Keratinocyte (primary cell): Measurements from ENCODE around the gene VSIR. TPM values are rescaled to one million over a fixed set of nuclear protein-coding genes. Genes with fewer than 3 reads are reported as not detected.

Experiments
- DNase-seq: peaks from one replicate; pipeline ENCODE4 v3.0.0-alpha.2; 2011; ENCODE audit warnings: low read depth, missing footprints, low spot score
- FAIRE-seq: peaks from 2 replicates; lab custom pipeline; 2011; peaks lifted over from hg19 to GRCh38; lab: Jason Lieb, UNC
- H2AFZ ChIP-seq: 2 replicates; pipeline ENCODE4 v1.6.0; 2012; ENCODE audit warnings: low read length, control low read depth, inconsistent platforms; ENCODE audit not compliant: control insufficient read depth
- H3K27ac ChIP-seq: 2 replicates; pipeline ENCODE4 v1.5.1; 2011; ENCODE audit warnings: low read length; ENCODE audit not compliant: control insufficient read depth, insufficient read depth
- H3K27me3 ChIP-seq: 3 replicates; pipeline ENCODE4 v1.6.0; 2011; ENCODE audit warnings: low read length; ENCODE audit not compliant: control insufficient read depth, insufficient read depth; ENCODE audit errors: extremely low read depth
- H3K36me3 ChIP-seq, 2 experiments: 2 replicates in 1 of 2; 3 replicates in 1 of 2; pipeline ENCODE4 v1.5.1; 2011; ENCODE audit warnings: low read length in 2 of 2, mild to moderate bottlenecking in 1 of 2; ENCODE audit not compliant: control insufficient read depth in 2 of 2, insufficient read depth in 2 of 2; ENCODE audit errors: extremely low read depth in 1 of 2
- H3K4me1 ChIP-seq: 3 replicates; pipeline ENCODE4 v1.5.1; 2011; ENCODE audit warnings: low read length; ENCODE audit not compliant: control insufficient read depth, insufficient read depth; ENCODE audit errors: extremely low read depth
- H3K4me2 ChIP-seq: 3 replicates; pipeline ENCODE4 v1.6.0; 2011; ENCODE audit warnings: low read depth, low read length; ENCODE audit not compliant: control insufficient read depth, insufficient read depth; ENCODE audit errors: extremely low read depth
- H3K4me3 ChIP-seq, 3 experiments: fragments of 200-600 bp in 1 of 3; sonication (generic) in 1 of 3; 2 replicates in 2 of 3; 3 replicates in 1 of 3; pipeline ENCODE4 v1.5.1; 2011 to 2016; ENCODE audit warnings: low read length in 3 of 3, mild to moderate bottlenecking in 3 of 3, control low read depth in 2 of 3, inconsistent platforms in 1 of 3, low read depth in 1 of 3, mixed read lengths in 1 of 3, mixed run types in 1 of 3, moderate library complexity in 1 of 3; ENCODE audit not compliant: control insufficient read depth in 2 of 3, insufficient read depth in 2 of 3; ENCODE audit errors: extremely low read depth in 1 of 3
- H3K79me2 ChIP-seq: 2 replicates; pipeline ENCODE4 v1.6.0; 2012; ENCODE audit warnings: low read length; ENCODE audit not compliant: control insufficient read depth, insufficient read depth
- H3K9ac ChIP-seq: 3 replicates; pipeline ENCODE4 v1.6.0; 2011; ENCODE audit warnings: low read length; ENCODE audit not compliant: control insufficient read depth, insufficient read depth; ENCODE audit errors: extremely low read depth
- H3K9me1 ChIP-seq: 3 replicates; pipeline ENCODE4 v1.6.0; 2011; ENCODE audit warnings: low read length; ENCODE audit not compliant: control insufficient read depth, insufficient read depth; ENCODE audit errors: extremely low read depth
- H3K9me3 ChIP-seq: 2 replicates; pipeline ENCODE4 v1.5.1; 2012; ENCODE audit warnings: low read depth, low read length; ENCODE audit not compliant: control insufficient read depth
- H4K20me1 ChIP-seq: 3 replicates; pipeline ENCODE4 v1.6.0; 2011; ENCODE audit warnings: low read length; ENCODE audit not compliant: control insufficient read depth, insufficient read depth; ENCODE audit errors: extremely low read depth
- EZH2 ChIP-seq: IDR thresholded peaks from one replicate; pipeline ENCODE4 v1.6.1; 2012; ENCODE audit warnings: inconsistent platforms, mild to moderate bottlenecking, low read length, moderate library complexity
- dilution Hi-C: fragments of 300-500 bp; cut with MboI; formaldehyde crosslinking; loops from one replicate; pipeline ENCODE4 v1.7.0; 2020; ENCODE audit warnings: low sequenced_read_pairs; ENCODE audit not compliant: extremely low pct_ligation_motif_present
- polyA plus RNA-seq, 5 experiments: library from polyadenylated mRNA; depleted of rRNA in 3 of 5; stranded (reverse) in 3 of 5; stranded (forward) in 1 of 5; unstranded in 1 of 5; fragments of >200 nt; gene quantifications; 1 replicate in 1 of 5; 2 replicates in 3 of 5; 3 replicates in 1 of 5; pipeline versions ENCODE4 v1.2.1 to v1.2.3, GENCODE V29; 2011 to 2012; ENCODE audit warnings: missing spikeins in 2 of 5, low read depth in 1 of 5, low replicate concordance in 1 of 5
- TF ChIP-seq, protein P1 (sequence below), 3 experiments: IDR thresholded peaks in 1 of 3; conservative IDR thresholded peaks in 1 of 3; optimal IDR thresholded peaks in 1 of 3; 2 replicates in 2 of 3; 3 replicates in 1 of 3; pipeline versions ENCODE3 to v1.5.1; 2011; ENCODE audit warnings: low read length in 3 of 3, mild to moderate bottlenecking in 3 of 3, moderate library complexity in 2 of 3, control low read depth in 1 of 3, inconsistent platforms in 1 of 3; ENCODE audit not compliant: insufficient read depth in 2 of 3; ENCODE audit errors: extremely low read depth in 1 of 3

The VSIR gene
- polyA plus RNA-seq, 1 donor (not counting 4 experiments of a cell fraction or from before 2014, with no cell fraction given), result 8.1 TPM

DNA sequence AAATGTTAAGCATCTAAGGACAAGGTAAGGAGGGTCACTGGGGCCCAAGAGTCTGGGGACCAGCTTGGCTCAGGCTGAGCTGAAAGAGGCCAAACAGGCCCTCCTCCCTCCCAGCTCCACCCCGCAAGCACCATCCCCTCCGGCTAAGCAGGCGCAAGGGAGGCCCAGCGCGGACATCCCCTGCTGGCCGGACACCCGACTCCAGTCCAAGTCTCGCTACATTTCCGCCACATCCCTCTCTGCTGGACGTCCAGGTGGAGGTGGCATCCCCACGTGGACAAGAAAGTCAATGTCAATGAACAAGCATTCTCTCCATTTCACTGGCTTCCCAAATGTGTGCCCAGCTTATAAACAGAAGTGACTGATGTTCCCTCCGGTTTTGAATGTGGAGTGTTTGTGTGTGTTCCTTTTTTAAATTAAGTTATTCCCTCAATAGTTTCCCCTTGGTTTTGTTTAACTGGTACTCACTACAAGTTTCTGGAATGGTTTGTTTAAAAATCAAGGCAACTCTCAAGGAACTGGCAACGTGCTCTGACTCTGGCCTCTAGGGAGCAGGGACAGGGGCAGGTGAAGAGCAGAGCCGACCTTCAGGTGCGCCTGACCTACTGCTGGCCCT is 42.3 kb upstream of the VSIR start:
- Histone ChIP-seq H3K4me3 (no peak overlapping the region), H3K36me3 (peaks cover 41 to 52% of the 10 kb centered on the region in 2 experiments), H3K27ac (no peak overlapping the region), H3K79me2 (no peaks in the 10 kb centered on the region), H3K4me2 (no peak overlapping the region), H3K9me3 (no peaks in the 10 kb centered on the region), H3K27me3 (no peaks in the 10 kb centered on the region), H3K4me1 (no peaks in the 10 kb centered on the region), H3K9me1 (no peaks in the 10 kb centered on the region), H3K9ac (no peak overlapping the region), H2AFZ (no peak overlapping the region), H4K20me1 (no peaks in the 10 kb centered on the region)
- FAIRE-seq, result no peak
- no peak for TF ChIP-seq EZH2
- TF ChIP-seq, protein P1, sequence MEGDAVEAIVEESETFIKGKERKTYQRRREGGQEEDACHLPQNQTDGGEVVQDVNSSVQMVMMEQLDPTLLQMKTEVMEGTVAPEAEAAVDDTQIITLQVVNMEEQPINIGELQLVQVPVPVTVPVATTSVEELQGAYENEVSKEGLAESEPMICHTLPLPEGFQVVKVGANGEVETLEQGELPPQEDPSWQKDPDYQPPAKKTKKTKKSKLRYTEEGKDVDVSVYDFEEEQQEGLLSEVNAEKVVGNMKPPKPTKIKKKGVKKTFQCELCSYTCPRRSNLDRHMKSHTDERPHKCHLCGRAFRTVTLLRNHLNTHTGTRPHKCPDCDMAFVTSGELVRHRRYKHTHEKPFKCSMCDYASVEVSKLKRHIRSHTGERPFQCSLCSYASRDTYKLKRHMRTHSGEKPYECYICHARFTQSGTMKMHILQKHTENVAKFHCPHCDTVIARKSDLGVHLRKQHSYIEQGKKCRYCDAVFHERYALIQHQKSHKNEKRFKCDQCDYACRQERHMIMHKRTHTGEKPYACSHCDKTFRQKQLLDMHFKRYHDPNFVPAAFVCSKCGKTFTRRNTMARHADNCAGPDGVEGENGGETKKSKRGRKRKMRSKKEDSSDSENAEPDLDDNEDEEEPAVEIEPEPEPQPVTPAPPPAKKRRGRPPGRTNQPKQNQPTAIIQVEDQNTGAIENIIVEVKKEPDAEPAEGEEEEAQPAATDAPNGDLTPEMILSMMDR (optimal IDR thresholded peaks at IDR 0.05 in 1 of 3, IDR thresholded peaks at IDR 0.05 in 1 of 3, conservative IDR thresholded peaks at IDR 0.05 in 1 of 3; ENCODE audit: extremely low read depth in 1 of 3, insufficient read depth in 2 of 3, low read length in 3 of 3), result no peak
- DNase-seq, result no peak
- dilution Hi-C loops, result no loop called here

DNA sequence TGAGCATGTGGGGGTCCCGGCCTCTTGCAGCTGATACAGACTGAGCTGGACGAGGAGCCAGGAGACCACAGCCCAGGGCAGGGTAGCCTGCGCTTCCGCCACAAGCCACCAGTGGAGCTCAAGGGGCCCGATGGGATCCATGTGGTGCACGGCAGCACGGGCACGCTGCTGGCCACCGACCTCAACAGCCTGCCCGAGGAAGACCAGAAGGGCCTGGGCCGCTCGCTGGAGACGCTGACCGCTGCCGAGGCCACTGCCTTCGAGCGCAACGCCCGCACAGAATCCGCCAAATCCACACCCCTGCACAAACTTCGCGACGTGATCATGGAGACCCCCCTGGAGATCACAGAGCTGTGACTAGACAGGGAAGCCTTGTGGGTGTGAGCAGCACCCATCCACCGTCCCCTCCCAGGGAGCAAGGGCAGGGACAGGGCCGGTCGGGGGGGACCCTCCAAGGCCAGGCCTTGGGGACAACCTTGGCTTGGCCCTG is 41.6 kb upstream of the VSIR start:
- H4K20me1 ChIP-seq, result no peaks in the 10 kb centered on the region
- H3K9ac ChIP-seq, result no peak overlapping the region
- H3K9me3 ChIP-seq, result no peaks in the 10 kb centered on the region
- peaks cover 36 to 46% of the 10 kb centered on the region in 2 experiments for H3K36me3 ChIP-seq
- H3K4me2 ChIP-seq, result no peak overlapping the region
- H3K79me2 ChIP-seq, result no peaks in the 10 kb centered on the region
- DNase-seq (no peak), FAIRE-seq (no peak)
- H2AFZ ChIP-seq, result no peak overlapping the region
- no peak overlapping the region for H3K4me3 ChIP-seq
- no peaks in the 10 kb centered on the region for H3K9me1 ChIP-seq
- dilution Hi-C loops, result no loop called here
- no peaks in the 10 kb centered on the region for H3K4me1 ChIP-seq
- H3K27ac ChIP-seq, result no peak overlapping the region
- TF ChIP-seq, protein P1 (optimal IDR thresholded peaks at IDR 0.05 in 1 of 3, IDR thresholded peaks at IDR 0.05 in 1 of 3, conservative IDR thresholded peaks at IDR 0.05 in 1 of 3; ENCODE audit: extremely low read depth in 1 of 3, insufficient read depth in 2 of 3, low read length in 3 of 3), result no peak
- H3K27me3 ChIP-seq, result no peaks in the 10 kb centered on the region
